Adipocyte (in vitro differentiated cells): ENCODE measurements around the gene CFTR.

Experiments
- DNase-seq: peaks from one replicate; pipeline ENCODE4 v3.0.0-alpha.2; 2015; ENCODE audit warnings: low read depth
- H3K27me3 ChIP-seq: replicated peaks from 2 replicates; pipeline ENCODE4 v1.7.0; 2013; ENCODE audit warnings: mild to moderate bottlenecking, low read length, moderate library complexity; ENCODE audit not compliant: control insufficient read depth, insufficient read depth
- H3K36me3 ChIP-seq: 2 replicates; pipeline ENCODE4 v1.7.0; 2013; ENCODE audit warnings: low read length, mild to moderate bottlenecking, moderate library complexity; ENCODE audit not compliant: control insufficient read depth, insufficient read depth, severe bottlenecking
- H3K4me1 ChIP-seq: 2 replicates; pipeline ENCODE4 v1.7.0; 2013; ENCODE audit warnings: mild to moderate bottlenecking, low read length, moderate library complexity; ENCODE audit not compliant: control insufficient read depth, insufficient read depth
- H3K4me3 ChIP-seq: 2 replicates; pipeline ENCODE4 v1.7.0; 2013; ENCODE audit warnings: mild to moderate bottlenecking, low read length, moderate library complexity
- H3K9ac ChIP-seq: 2 replicates; pipeline ENCODE4 v1.7.0; 2013; ENCODE audit warnings: mild to moderate bottlenecking, low read length, moderate library complexity
- H3K9me3 ChIP-seq: 2 replicates; pipeline ENCODE4 v1.7.0; 2013; ENCODE audit warnings: mild to moderate bottlenecking, low read length, moderate library complexity; ENCODE audit not compliant: control insufficient read depth

Gene CFTR

DNA sequence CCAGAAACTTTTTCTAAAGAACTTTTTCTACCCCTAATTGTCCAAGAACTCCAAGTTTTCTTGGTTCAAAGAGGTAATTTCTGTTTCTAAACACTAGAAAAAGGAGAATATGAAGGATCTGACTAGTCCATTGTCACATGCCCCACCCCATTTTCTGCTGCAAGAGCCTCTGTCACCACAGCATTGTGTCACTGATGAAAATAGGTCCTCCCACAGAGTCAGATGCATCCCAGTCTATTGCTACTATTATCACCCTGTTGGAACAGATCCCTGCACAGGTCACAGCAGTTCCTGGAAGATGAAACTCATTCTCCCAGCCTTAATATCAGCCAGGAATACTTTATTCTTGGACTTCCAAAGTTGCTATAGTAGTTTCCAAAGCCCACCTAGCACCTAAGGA lies 7.5 kb upstream of the CFTR start:
- Histone ChIP-seq H3K9ac (no peak overlapping the region), H3K9me3 (no peaks in the 10 kb centered on the region), H3K36me3 (no peaks in the 10 kb centered on the region), H3K4me1 (no peaks in the 10 kb centered on the region), H3K4me3 (no peak overlapping the region), H3K27me3 (no peaks in the 10 kb centered on the region)
- no peak for DNase-seq

DNA sequence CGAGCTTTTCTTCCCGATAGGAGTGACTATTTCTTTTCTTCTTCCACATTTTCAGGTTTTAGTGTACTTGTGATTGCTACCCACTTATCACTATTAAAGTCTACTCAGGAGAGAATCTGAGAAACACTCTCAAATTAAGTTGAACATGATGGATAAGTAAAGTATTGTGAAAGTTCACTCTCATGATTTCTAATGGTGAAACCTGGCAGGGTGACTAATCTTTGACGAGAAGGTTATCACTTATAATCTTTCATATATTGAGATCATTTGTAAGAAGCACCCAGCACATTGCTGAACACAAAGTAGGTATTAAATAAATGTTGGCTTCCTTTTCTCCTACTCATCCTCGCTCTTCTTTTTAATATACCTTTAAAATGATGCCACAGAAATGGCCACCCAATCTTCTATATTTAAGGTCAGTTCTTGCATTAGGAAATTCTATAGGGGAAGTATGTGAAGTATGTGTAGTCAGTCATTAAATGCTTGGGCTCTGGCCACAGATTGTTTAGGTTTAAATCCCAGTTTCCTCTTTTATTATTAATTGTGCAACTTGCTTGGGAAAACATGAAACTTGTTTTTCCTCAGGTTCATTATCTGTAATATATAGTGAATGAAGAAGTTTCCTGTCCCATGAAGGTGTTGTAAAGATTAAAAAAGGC lies 3.1 kb upstream of the CFTR start:
- H3K4me1 ChIP-seq = no peaks in the 10 kb centered on the region
- H3K36me3 ChIP-seq = no peaks in the 10 kb centered on the region
- no peaks in the 10 kb centered on the region for H3K9me3 ChIP-seq
- peaks cover 29% of the 10 kb centered on the region for H3K27me3 ChIP-seq
- DNase-seq = no peak
- no peak overlapping the region for H3K9ac ChIP-seq
- no peak overlapping the region for H3K4me3 ChIP-seq

DNA sequence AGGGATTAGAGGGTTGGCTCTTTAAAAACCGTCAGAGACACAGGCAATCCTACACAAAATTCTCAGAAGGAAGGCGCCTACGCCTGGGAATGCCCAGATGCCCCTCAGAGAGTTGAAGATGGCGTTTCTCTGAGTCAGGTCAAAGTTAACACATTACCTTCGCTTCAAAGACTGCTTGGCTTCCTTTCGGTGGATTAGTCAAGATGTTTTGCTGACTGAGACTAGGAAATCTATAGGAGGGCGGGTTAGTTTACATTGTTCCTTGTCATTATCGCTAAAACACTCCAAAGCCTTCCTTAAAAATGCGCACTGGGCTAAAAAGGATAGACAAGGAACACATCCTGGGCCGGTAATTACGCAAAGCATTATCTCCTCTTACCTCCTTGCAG lies 995 bp upstream of the CFTR start:
- H3K4me1 ChIP-seq = no peaks in the 10 kb centered on the region
- H3K9ac ChIP-seq = no peak overlapping the region
- H3K36me3 ChIP-seq = no peaks in the 10 kb centered on the region
- peak overlapping the region; percentile 77 for H3K4me3 ChIP-seq
- peaks cover 29% of the 10 kb centered on the region for H3K27me3 ChIP-seq
- H3K9me3 ChIP-seq = no peaks in the 10 kb centered on the region
- no peak for DNase-seq

DNA sequence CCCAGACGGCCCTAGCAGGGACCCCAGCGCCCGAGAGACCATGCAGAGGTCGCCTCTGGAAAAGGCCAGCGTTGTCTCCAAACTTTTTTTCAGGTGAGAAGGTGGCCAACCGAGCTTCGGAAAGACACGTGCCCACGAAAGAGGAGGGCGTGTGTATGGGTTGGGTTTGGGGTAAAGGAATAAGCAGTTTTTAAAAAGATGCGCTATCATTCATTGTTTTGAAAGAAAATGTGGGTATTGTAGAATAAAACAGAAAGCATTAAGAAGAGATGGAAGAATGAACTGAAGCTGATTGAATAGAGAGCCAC lies 184 bp downstream of the CFTR start:
- Histone ChIP-seq H3K4me3 (peak overlapping the region; percentile 77), H3K9ac (no peak overlapping the region), H3K9me3 (no peaks in the 10 kb centered on the region), H3K4me1 (no peaks in the 10 kb centered on the region), H3K36me3 (no peaks in the 10 kb centered on the region), H3K27me3 (peaks cover 29% of the 10 kb centered on the region)
- no peak for DNase-seq

DNA sequence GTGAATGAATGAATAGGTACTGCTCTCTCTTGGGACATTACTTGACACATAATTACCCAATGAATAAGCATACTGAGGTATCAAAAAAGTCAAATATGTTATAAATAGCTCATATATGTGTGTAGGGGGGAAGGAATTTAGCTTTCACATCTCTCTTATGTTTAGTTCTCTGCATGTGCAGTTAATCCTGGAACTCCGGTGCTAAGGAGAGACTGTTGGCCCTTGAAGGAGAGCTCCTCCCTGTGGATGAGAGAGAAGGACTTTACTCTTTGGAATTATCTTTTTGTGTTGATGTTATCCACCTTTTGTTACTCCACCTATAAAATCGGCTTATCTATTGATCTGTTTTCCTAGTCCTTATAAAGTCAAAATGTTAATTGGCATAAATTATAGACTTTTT lies 1.2 kb downstream of the CFTR start:
- Histone ChIP-seq H3K27me3 (peaks cover 29% of the 10 kb centered on the region), H3K9me3 (no peaks in the 10 kb centered on the region), H3K36me3 (no peaks in the 10 kb centered on the region), H3K9ac (no peak overlapping the region), H3K4me3 (no peak overlapping the region), H3K4me1 (no peaks in the 10 kb centered on the region)
- DNase-seq = no peak

DNA sequence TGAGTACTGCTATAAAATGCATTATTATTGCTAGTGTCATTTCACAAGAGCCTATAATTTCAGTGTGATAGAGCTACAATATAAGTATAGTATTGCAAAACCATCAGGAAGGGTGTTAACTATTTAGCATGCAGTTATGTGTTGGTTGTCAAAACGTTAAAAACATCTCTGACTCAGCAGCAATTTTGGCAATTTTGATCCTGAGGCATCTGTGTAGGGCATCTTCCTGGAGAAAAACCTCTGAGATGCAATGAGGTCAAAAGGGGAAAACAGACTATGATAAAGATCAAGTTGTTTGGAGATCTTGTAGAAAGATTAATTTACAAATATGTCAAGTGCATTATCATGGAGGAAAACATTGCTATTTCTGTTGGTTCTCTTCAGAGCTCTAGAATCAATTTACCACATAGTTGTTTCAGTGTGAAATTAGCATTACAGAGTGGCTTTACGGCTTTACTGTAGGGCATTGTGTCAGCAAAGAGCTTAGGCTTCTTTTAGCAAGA lies 5.3 kb downstream of the CFTR start:
- Histone ChIP-seq H3K9ac (no peak overlapping the region), H3K9me3 (no peaks in the 10 kb centered on the region), H3K27me3 (peaks cover 11% of the 10 kb centered on the region), H3K4me1 (no peaks in the 10 kb centered on the region), H3K36me3 (no peaks in the 10 kb centered on the region), H3K4me3 (no peak overlapping the region)
- no peak for DNase-seq

DNA sequence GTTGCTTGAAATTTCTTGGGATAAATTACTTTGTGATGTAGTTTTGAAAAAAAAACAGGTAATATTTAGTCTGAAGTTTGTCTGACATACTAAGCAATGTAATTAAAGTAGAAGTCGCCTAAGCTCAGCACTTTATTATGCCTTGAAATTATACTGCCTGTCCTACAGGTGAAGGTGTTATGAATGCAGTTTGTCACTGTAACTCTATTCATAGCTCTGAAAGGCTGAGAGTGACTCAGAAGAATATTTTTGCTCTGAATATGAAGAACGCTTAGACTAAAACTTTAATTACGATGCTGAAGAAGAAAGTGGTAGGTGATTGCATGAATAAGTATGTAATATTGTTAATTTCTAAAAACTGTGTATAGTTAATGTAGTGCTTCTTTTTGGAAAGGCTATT lies 9.2 kb downstream of the CFTR start:
- no peak for DNase-seq

DNA sequence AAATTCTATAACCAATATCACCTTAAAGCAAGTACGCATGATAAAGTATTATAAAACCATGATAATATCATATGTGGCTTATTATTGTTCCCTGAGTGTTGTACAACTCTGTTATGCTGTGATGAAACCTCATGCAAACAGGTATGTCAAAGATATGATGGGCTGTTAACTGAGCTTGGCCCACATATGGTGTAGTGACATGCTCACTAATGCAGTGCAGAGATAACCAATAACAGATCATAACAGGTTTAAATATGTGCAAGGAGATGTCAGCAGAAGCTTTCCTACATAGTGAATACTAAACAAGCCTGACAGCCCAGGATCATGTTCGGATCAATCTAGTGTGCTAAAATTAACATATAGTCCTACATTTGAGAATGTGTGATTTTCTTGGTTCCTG lies 9.6 kb downstream of the CFTR start:
- Histone ChIP-seq H3K27me3 (no peaks in the 10 kb centered on the region), H3K9ac (no peak overlapping the region), H3K9me3 (no peaks in the 10 kb centered on the region), H3K36me3 (no peaks in the 10 kb centered on the region), H3K4me3 (no peak overlapping the region), H3K4me1 (no peaks in the 10 kb centered on the region)
- no peak for DNase-seq

More for the DNA sequence above, 9.2 kb downstream of the CFTR start:
- no peaks in the 10 kb centered on the region for H3K4me1 ChIP-seq
- H3K9ac ChIP-seq = no peak overlapping the region
- no peaks in the 10 kb centered on the region for H3K27me3 ChIP-seq
- H3K9me3 ChIP-seq = no peaks in the 10 kb centered on the region
- H3K4me3 ChIP-seq = no peak overlapping the region
- H3K36me3 ChIP-seq = no peaks in the 10 kb centered on the region

DNA sequence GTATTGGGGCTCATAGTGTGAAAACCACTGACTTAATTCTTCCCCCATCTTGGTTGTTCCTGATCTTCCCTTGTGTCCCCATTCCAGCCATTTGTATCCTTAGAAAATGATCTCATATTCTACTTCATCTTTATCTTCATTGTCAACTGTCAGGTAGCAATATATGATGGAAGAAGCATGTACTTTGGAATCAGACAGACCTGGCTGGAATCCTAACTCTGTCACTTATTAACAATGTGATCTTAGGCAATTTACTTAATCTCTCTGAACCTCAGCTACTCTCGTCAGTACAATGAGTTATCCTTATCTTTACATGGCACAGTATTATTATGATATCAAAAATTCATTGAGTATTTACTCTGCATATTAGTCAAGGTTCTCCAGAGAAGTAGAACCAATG lies 10.1 kb downstream of the CFTR start:
- Histone ChIP-seq H3K9me3 (no peaks in the 10 kb centered on the region), H3K4me1 (no peaks in the 10 kb centered on the region), H3K4me3 (no peak overlapping the region), H3K27me3 (no peaks in the 10 kb centered on the region), H3K36me3 (no peaks in the 10 kb centered on the region), H3K9ac (no peak overlapping the region)
- DNase-seq = no peak

DNA sequence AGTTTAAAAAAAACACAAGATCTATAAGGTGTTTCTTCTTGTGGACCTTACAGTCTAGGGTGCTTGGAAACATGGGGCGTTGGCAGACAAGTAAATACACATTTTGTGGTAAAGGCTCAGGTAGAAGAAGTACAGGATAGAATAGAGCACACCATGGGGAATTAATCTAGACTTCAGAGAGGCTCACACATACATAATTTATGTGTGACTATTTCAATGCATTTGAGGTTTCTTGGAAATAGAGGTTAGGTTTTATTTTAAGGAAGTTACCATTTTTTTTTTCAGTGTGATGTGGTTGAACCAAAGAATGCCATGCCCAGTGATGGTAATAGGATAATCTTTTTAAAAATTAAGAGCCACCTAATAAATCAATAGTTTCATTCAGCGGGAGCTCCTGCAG lies 12.8 kb downstream of the CFTR start:
- no peaks in the 10 kb centered on the region for H3K27me3 ChIP-seq
- H3K4me1 ChIP-seq = no peaks in the 10 kb centered on the region
- H3K4me3 ChIP-seq = no peak overlapping the region
- H3K9ac ChIP-seq = no peak overlapping the region
- no peak for DNase-seq
- no peaks in the 10 kb centered on the region for H3K36me3 ChIP-seq
- H3K9me3 ChIP-seq = no peaks in the 10 kb centered on the region

DNA sequence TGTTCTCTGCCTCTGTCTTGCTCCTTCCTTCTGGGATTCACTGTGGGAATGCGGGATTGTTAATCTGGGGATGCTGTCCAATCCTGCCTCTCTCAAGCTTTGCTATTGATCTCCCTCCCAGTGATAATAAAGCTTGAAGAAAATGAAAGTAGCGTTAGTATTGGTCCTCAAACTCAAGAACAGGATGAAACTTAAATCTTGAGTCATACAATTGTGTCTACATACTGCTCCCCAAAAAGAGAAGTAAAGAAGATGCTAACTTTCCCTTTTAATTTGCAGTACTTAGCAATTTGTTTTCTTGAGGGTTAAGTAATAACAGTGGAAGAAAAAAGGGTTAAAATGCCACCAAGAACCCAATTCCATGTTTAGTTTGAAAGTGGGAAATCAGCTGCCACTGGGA lies 13.6 kb downstream of the CFTR start:
- DNase-seq = no peak
- H3K4me1 ChIP-seq = no peaks in the 10 kb centered on the region
- no peaks in the 10 kb centered on the region for H3K36me3 ChIP-seq
- H3K4me3 ChIP-seq = no peak overlapping the region
- H3K9ac ChIP-seq = no peak overlapping the region
- H3K9me3 ChIP-seq = no peaks in the 10 kb centered on the region
- no peaks in the 10 kb centered on the region for H3K27me3 ChIP-seq

DNA sequence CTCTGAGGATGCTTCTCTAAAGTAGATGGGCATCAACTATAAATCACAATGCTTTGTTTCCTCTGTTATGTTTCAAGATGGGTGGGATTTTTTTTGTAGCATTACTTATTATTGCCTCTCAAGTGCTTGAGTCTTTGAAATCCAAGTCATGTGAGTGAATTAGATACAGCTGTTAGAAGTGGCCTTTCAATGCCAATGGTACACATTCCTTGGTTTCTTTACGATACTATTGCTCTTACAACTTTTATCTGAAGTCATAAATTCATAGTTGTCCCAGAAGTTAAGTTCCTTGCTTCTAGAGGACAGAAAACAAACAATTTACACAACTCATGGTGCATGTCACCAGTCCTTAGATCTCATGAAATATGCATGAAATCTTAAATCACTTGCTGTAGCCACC lies 15.5 kb downstream of the CFTR start:
- Histone ChIP-seq H3K9ac (no peak overlapping the region), H3K4me1 (no peaks in the 10 kb centered on the region), H3K4me3 (no peak overlapping the region), H3K27me3 (no peaks in the 10 kb centered on the region), H3K36me3 (no peaks in the 10 kb centered on the region), H3K9me3 (no peaks in the 10 kb centered on the region)
- no peak for DNase-seq
